Prostate gland (tissue), 2 donors: ENCODE results near the gene CCDC63. TPM values are rescaled to one million over a fixed set of nuclear protein-coding genes. Genes with fewer than 3 reads are reported as not detected.

Experiments
- DNase-seq: peaks from one replicate; pipeline ENCODE4 v3.0.0-alpha.2; 2019; ENCODE audit warnings: low spot score
- H3K27ac ChIP-seq, 2 donors: fragments of 200-600 bp; sonication (generic); 2 replicates each; pipeline ENCODE4 v1.5.1; 2017 to 2019
- H3K27me3 ChIP-seq: fragments of 200-600 bp; sonication (generic); replicated peaks from 2 replicates; pipeline ENCODE4 v1.5.1; 2019; ENCODE audit not compliant: insufficient read depth
- H3K36me3 ChIP-seq, 2 donors: fragments of 200-600 bp; sonication (generic); 1 replicate in 1 of 2; 2 replicates in 1 of 2; pipeline versions ENCODE4 v1.5.1 to v1.8.1; 2017 to 2019
- H3K4me1 ChIP-seq: fragments of 200-600 bp; sonication (generic); replicated peaks from 2 replicates; pipeline ENCODE4 v1.5.1; 2019
- H3K4me3 ChIP-seq, 2 donors: fragments of 200-600 bp; sonication (generic); 2 replicates each; pipeline ENCODE4 v1.5.1; 2017 to 2019
- H3K9me3 ChIP-seq: fragments of 200-600 bp; sonication (generic); 2 replicates; pipeline ENCODE4 v1.5.1; 2017
- CTCF ChIP-seq, 4 experiments: fragments of 200-600 bp in 2 of 4; fragments of 450-650 bp in 2 of 4; sonication (generic) in 2 of 4; IDR thresholded peaks; 1 replicate in 3 of 4; 2 replicates in 1 of 4; pipeline ENCODE4 v1.5.1; 2016 to 2019; ENCODE audit warnings: antibody characterized with exemption in 4 of 4, mild to moderate bottlenecking in 2 of 4, moderate library complexity in 2 of 4
- POLR2A ChIP-seq: fragments of 450-650 bp; IDR thresholded peaks from one replicate; pipeline ENCODE4 v1.6.1; 2016; ENCODE audit warnings: antibody characterized with exemption, mild to moderate bottlenecking
- POLR2AphosphoS5 ChIP-seq: sonication (generic); formaldehyde crosslinking; IDR thresholded peaks from one replicate; pipeline ENCODE4 v1.6.1; 2017; ENCODE audit warnings: antibody characterized with exemption
- WGBS: methylation state at CpG from one replicate; pipeline ENCODE4 v1.1.5; 2018; 5-methylcytosine and 5-hydroxymethylcytosine counted together
- intact Hi-C: fragments of 100-400 bp; cut with DNase I; formaldehyde crosslinking; loops from one replicate; pipeline ENCODE4 v1.14.2; 2022
- total RNA-seq, 2 donors: library from RNA; depleted of rRNA; stranded (reverse); fragments of >200 nt; gene quantifications; one replicate each; pipeline ENCODE4 v1.1.0, GENCODE V29; 2016

The CCDC63 gene
- total RNA-seq, 2 donors from 2014 or later: 1.2 TPM; not detected in 1

- DNase-seq: no peak
- TF ChIP-seq POLR2A (no peak), POLR2AphosphoS5 (no peak), CTCF (IDR thresholded peaks at IDR 0.05) (no peak)
- 90% methylated on average over 4 of the region's 4 CpGs for WGBS
- no peaks in the 10 kb centered on the region for H3K9me3 ChIP-seq
- H3K27ac ChIP-seq: no peak overlapping the region
- intact Hi-C loops: loop anchor here (10.0 kb wide), 2 partner anchors 188 to 368 kb away; no protein-coding TSS in a partner anchor
- H3K36me3 ChIP-seq: no peaks in the 10 kb centered on the region
- no peak overlapping the region for H3K4me3 ChIP-seq
- no peaks in the 10 kb centered on the region for H3K27me3 ChIP-seq
- no peaks in the 10 kb centered on the region for H3K4me1 ChIP-seq
Observed at GRCh38 chr12:110883251-110883650, 36.5 kb downstream of the CCDC63 start.

- WGBS: 42% methylated on average over 6 of the region's 6 CpGs
- no peaks in the 10 kb centered on the region for H3K9me3 ChIP-seq
- H3K27me3 ChIP-seq: no peaks in the 10 kb centered on the region
- TF ChIP-seq POLR2AphosphoS5: peak; percentile 71
- TF ChIP-seq POLR2A: no peak
- no peak for TF ChIP-seq CTCF (IDR thresholded peaks at IDR 0.05)
- no peak overlapping the region for H3K27ac ChIP-seq
- intact Hi-C loops: loop anchor here (5.0 to 10.0 kb wide), 3 partner anchors 190 to 433 kb away; partner anchors contain the start of gene ARPC3
- no peak overlapping the region for H3K4me3 ChIP-seq
- no peaks in the 10 kb centered on the region for H3K4me1 ChIP-seq
- peak; percentile 37 for DNase-seq
- no peaks in the 10 kb centered on the region for H3K36me3 ChIP-seq
Observed at GRCh38 chr12:110885152-110885840, 38.5 kb downstream of the CCDC63 start.

GRCh38 chr12:110888256-110888991 is 41.6 kb downstream of the CCDC63 start:
- intact Hi-C loops: loop anchor here (5.0 to 10.0 kb wide), 3 partner anchors 194 to 436 kb away; partner anchors contain the start of gene ARPC3
- Histone ChIP-seq H3K36me3 (no peaks in the 10 kb centered on the region), H3K27ac (no peak overlapping the region), H3K4me3 (no peak overlapping the region), H3K4me1 (no peaks in the 10 kb centered on the region), H3K27me3 (no peaks in the 10 kb centered on the region), H3K9me3 (no peaks in the 10 kb centered on the region)
- TF ChIP-seq POLR2A: no peak
- TF ChIP-seq CTCF (IDR thresholded peaks at IDR 0.05): peak in 1 of 4 experiments; percentile 7
- 35% methylated on average over 5 of the region's 5 CpGs for WGBS
- DNase-seq: no peak

GRCh38 chr12:110889361-110889760 is 42.6 kb downstream of the CCDC63 start:
- Histone ChIP-seq H3K27ac (no peak overlapping the region), H3K4me3 (no peak overlapping the region), H3K27me3 (no peaks in the 10 kb centered on the region), H3K36me3 (no peaks in the 10 kb centered on the region), H3K4me1 (no peaks in the 10 kb centered on the region), H3K9me3 (no peaks in the 10 kb centered on the region)
- intact Hi-C loops: loop anchor here (5.0 to 10.0 kb wide), 3 partner anchors 195 to 437 kb away; partner anchors contain the start of gene ARPC3
- TF ChIP-seq CTCF (IDR thresholded peaks at IDR 0.05) (no peak), POLR2A (no peak), POLR2AphosphoS5 (no peak)
- 81% methylated on average over 12 of the region's 12 CpGs for WGBS
- no peak for DNase-seq
